Measurements from ENCODE around the gene RBM39.
"Not testable (repeated sequence)": the region's sequence is repeated elsewhere in the genome, so short reads cannot be mapped to it uniquely, and the experiment has no call there.

The RBM39 gene

DNA sequence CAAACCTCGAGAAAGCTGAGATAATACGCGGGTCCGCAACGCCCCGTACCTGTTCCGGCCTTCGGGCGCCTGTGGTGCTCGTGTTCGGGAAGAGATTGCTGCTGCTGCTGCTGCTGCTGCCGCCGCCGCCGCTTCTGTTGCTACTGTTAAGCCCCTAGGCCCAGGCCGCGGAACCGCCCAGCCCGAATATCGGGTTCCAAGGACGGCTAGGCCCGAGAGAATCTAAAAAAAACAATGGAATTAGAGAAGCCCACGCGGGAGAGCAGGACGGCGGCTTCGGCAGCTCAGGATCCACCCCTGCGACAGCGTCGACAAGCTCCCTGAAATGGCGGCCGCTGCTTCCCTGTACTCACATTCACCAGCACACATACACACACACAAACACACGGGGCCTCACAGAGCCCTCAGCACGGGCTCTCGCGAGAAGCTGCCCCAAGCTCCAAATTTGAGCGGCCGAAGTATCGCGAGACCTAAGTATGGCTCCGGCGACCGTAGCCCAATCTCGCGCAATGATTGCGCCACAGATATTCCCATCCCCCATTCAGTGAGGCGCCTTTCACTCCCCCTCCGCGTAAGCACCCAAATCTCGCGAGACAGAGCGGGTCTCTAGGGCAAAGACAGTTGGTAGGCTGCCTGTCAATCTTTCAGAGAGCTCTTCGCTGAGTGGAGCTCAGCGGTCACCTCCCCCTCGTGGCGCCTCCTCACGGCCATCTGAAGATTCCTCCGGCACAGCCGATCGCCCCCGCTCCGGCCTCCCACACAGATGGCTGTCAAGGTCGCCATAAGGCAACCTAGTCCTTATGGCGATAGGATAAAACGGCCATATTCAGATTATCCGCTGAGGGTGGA is at the start of gene RBM39:
TSS of gene RBM39 (minus strand) at position 369 of the 849 bp plus-strand sequence. CDS start 1,386 bp downstream, outside the sequence.
- in situ Hi-C loops (cut with MboI; ENCODE audit: low sequenced_read_pairs), result no loop called here

DNA sequence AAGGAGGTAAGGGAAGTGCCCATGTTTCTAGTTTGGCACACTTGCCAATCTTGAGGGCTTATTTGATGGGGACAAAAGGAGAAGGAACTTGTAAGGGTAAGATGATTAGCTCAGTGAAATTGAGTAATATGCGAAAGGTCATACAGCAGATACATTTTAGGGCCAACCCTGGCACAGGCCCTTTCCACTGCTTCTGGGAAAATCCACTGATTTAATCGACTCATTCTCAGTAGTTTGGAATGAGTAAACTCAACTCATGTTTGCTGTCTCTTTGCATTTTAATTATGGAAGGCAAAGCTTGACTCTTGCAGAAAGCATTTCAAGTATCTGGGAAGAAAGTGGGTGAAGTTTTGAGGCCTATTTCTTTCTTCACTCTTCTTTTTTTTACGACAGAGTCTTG is 49.8 kb upstream of the RBM39 start:
- in situ Hi-C loops (cut with MboI; ENCODE audit: low sequenced_read_pairs), result no loop called here

- in situ Hi-C loops (cut with MboI; ENCODE audit: low sequenced_read_pairs), result no loop called here
Measured at GRCh38 chr20:35791097-35791496, 49.0 kb upstream of the RBM39 start.

GRCh38 chr20:35788796-35789195 is 46.7 kb upstream of the RBM39 start:
- in situ Hi-C loops (cut with MboI; ENCODE audit: low sequenced_read_pairs), result no loop called here

GRCh38 chr20:35785541-35785940 is 43.5 kb upstream of the RBM39 start:
- in situ Hi-C loops (cut with MboI; ENCODE audit: low sequenced_read_pairs), result not testable (repeated sequence)

GRCh38 chr20:35783811-35784210 is 41.8 kb upstream of the RBM39 start:
- in situ Hi-C loops (cut with MboI; ENCODE audit: low sequenced_read_pairs), result not testable (repeated sequence)

DNA sequence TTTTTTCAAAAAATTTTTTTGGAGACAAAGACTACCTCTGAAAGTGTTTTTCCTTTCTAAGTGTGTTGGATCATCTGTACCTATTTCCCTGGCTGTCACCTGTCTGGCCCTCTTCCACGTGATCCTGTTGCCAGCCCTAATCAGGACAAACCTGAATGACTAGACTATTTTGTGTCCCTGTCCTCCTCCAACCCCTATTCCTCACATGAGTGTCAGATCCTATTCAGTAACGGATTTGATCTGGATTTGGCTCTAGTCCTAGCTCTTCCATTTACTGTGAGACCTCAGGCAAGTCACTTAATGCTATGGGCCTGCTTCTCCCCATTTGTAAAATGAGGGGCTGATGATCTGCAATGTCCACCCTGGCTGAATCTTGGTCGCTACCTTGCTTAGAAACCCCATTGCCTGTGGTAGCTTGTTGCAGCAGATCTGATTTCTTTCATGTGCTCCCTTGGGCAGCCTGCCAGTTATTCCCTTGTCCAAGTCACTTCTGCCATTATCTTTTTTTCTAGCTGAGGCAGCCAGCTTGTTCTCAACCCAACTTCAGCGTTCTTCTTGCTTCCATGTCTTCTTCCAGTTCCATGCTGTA is 34.5 kb upstream of the RBM39 start:
- in situ Hi-C loops (cut with MboI; ENCODE audit: low sequenced_read_pairs), result no loop called here

DNA sequence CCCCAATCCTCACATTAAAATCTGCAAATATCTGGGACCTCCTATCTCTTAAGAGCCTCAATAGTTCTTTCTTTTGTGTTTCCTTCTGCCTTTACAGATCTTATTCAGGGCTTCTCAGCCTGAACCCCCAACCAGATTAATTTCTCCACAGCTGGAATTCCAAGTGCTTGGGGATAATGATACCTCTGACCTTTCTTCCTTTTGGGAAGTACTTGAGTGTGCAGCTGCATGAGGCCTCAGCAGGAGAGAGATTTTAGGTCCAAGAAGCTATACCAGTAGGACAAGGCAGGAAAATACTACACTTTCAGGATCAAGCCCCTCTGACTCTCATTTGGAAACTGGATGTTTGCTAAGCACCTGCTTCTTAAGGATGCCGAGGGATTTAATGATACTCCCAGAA is 32.3 kb upstream of the RBM39 start:
- in situ Hi-C loops (cut with MboI; ENCODE audit: low sequenced_read_pairs), result no loop called here

DNA sequence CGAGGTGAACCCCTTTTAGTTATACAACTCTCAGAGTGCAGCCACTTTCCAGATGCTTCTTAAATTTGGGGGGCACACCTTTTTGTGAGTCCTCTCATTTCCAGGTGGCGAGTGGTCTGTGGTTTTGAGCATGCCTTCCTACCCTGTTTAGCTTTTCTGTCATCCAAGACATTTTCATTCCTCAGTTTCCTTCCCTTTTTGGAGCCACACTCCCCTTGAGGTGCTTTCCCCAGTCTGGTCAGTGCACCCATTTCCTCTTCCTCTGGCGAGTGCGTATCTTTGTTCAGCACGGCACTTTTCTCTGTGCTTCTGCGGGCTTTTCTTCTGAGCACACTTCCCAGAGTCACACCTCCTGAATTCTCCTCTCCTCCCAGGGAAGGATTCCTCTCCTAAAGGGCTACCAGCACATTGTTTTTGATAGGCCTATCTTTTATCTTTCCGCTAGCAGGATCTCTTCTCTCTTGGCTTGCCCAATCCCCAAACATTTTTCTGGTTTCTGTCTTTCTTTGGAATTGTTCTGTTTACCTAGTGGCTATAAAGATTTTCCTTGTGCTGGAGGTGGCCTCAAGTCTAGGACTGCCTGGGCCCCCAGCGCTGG is 31.2 kb upstream of the RBM39 start:
- in situ Hi-C loops (cut with MboI; ENCODE audit: low sequenced_read_pairs), result no loop called here

DNA sequence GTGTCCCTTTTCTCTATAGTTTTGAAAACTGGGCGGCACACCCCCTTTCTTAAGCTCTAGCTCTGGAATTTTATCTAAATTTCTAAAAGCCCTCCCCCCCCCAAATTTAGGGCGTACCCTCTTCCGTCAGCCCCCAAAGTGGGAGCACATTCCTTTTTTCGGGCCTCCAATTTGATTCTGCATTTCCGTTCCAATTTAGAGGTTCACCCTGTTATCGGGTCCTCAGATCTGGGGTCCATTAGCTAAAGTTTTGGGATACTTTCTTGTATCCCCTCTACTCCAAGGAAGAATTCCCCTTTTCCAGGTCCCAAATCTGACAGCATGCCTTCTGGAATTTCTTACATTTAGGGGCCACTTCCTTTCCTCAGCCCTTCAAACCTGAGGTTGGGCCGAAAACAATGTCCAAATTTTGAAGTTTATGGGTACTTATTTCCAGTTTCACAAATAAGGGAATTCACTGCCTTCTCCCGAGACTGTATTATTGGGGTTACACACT is 30.6 kb upstream of the RBM39 start:
- in situ Hi-C loops (cut with MboI; ENCODE audit: low sequenced_read_pairs), result no loop called here

GRCh38 chr20:35771689-35772562 is 29.9 kb upstream of the RBM39 start, which contains the start of gene PHF20:
TSS of gene PHF20 (plus strand) at chr20:35772015. CDS start at chr20:35801523, 29,508 bp downstream.
- in situ Hi-C loops (cut with MboI; ENCODE audit: low sequenced_read_pairs), result no loop called here

DNA sequence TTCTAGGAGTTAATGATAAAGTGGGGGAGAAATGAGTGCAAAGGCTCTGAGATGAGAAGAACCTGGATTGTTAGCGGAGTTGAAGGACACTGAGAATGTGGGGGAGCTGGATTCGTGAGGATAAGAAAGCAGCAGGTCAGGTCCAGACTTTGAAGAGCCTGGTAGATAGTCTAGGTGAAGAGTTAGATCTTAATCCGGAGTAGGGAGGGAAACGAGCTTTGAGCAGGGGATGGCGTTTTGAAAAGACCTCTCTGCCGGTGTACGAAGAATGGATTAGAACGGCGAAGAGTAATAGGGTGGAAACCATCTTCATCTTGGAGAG is 29.3 kb upstream of the RBM39 start:
- in situ Hi-C loops (cut with MboI; ENCODE audit: low sequenced_read_pairs), result no loop called here

GRCh38 chr20:35768731-35769664 is 26.9 kb upstream of the RBM39 start:
- in situ Hi-C loops (cut with MboI; ENCODE audit: low sequenced_read_pairs), result no loop called here

DNA sequence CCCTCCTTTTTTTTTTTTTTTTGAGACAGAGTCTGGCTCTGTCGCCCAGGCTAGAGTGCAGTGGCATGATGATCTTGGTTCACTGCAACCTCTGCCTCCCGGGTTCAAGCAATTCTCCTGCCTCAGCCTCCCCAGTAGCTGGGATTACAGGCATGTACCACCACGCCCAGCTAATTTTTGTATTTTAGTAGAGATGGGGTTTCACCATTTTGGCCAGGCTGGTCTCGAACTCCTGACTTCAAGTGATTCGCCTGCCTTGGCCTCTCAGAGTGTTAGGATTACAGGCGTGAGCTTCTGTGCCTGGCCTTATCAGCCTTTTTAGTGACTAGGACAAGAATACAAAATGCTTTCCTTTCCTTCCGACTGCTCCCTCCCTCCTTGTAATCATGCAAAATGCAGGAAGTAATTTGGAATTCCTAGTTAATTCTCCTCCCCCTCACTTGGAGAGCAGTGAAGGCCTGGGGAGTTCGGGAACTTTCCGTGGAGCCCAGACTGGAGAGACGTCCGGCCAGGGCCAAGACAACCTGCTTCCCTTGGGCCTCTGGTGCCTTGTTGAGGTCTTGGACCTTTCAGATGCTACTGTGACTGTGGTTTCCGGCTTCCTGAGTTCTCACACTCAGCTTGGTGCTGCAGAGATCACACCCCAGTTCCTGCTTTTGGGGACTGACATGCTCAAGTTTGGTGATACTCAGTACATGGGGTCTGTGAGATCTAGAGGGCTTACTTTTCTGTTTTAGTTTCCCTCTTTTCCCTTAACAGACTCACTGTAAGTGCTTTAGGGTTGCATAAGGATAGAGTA is 25.8 kb upstream of the RBM39 start:
- in situ Hi-C loops (cut with MboI; ENCODE audit: low sequenced_read_pairs), result no loop called here

DNA sequence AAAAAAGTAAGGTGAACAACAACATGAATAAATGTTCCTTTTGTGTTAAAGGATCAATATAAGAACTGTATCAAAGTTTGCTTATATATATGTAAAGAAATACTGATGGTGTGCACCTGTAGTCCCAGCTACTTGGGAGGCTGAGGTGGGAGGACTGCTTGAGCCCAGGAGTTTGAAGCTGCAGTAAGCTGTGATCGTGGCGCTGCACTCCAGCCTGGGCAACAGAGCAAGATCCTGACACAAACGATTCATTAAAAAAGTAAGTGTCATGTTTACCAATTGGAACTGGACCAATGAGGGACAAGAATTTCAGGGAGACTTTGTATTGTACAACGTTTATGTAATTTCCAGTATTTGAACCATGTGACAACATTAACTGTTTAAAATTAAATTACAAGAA is 24.8 kb upstream of the RBM39 start:
- in situ Hi-C loops (cut with MboI; ENCODE audit: low sequenced_read_pairs), result no loop called here

DNA sequence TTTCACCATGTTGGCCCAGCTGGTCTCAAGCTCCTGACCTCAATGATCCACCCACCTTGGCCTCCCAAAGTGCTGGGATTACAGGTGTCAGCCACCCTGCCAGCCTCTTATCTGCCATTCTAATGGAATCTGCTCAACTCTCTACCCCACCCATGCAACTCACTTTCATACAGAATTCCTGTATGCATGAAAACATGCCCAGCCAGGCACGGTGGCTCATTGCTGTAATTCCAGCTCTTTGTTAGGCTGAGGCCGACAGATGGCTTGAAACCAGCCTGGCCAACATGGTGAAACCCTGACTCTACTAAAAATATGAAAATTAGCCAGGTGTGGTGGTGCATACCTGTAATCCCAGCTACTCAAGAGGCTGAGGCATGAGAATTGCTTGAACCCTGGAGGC is 22.9 kb upstream of the RBM39 start:
- in situ Hi-C loops (cut with MboI; ENCODE audit: low sequenced_read_pairs), result not testable (repeated sequence)

- in situ Hi-C loops (cut with MboI; ENCODE audit: low sequenced_read_pairs), result no loop called here
Measured at GRCh38 chr20:35762461-35762860, 20.4 kb upstream of the RBM39 start.

GRCh38 chr20:35761548-35761947 is 19.5 kb upstream of the RBM39 start:
- in situ Hi-C loops (cut with MboI; ENCODE audit: low sequenced_read_pairs), result not testable (repeated sequence)

DNA sequence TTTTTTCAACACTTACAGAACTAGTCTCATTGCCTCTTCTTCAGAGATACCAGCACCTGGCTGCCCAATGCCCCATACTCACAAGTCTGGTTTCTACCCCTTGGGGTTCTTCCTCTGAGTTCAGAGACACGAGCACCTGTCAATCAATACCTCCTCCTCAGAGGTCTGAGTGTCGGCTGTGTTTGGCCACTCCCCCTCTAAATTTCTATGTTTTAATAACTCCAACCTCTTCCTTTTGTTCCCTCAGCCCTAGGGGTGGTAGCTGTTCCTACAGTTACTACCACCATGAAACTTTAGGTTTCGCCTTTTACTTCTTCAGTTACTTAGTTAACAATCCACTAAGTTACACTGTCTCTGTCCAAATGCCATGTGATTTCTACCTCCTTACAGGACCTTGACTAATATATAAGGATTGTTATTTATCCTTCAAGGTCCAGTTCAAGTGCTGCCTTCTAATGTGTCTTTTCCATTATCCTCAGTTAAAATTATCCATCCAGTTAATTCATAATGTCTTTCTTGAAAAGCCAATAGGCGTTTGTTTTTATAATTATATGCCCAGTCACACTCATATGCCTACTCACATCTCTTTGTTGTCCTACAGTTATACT is 15.1 kb upstream of the RBM39 start:
- in situ Hi-C loops (cut with MboI; ENCODE audit: low sequenced_read_pairs), result no loop called here
